Activated CD4-positive, alpha-beta T cell treated with anti-CD3 and anti-CD28 coated beads, Interleukin-2, amount 50 U/mL, for 1 hour (primary cell): ENCODE measurements around the gene BCL11A.

Source experiments
- DNase-seq: peaks from one replicate; pipeline ENCODE4 v3.0.0-alpha.2; 2020

Gene BCL11A

DNA sequence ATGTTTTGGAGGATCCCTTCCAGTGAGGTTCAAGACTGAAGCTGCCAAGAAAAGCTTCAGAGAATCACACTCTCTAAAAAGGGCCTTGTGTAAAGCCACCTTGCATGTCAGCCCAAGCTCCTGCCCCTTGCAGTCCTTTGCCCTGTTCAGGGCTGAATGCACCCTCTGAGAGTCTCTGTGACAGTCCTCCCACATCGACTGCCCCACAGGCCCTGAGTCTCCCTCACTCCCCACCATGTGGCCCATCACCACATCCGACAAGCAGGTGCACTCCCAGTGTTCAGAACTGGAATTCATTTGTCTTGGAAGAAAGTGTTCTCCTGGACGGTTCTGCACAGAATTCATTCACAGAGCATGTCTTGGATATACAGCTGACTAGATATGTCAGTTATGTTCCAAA, 31.0 kb downstream of the BCL11A start:
- no peak for DNase-seq

DNA sequence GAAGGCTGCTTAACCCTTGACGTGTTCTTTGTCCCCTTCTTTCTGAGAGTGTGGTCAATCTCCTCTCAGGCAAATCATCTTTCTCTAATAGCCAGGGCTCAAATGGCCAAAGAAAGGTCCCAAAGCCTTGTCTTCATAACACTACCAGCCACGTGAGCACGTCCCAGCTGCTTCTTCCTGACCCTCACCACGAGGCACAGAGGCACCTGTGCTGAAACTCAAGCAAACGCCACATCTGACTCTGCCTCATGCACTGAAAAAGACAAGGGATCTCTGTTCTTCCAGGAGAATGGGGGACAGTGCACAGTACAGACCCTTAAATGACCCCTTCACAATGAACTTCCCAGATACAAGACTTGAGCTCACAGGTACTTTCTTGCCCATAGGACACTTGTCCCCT, 31.8 kb downstream of the BCL11A start:
- no peak for DNase-seq

GRCh38 chr2:60520917-60521539, 32.4 kb downstream of the BCL11A start:
- DNase-seq, result no peak

DNA sequence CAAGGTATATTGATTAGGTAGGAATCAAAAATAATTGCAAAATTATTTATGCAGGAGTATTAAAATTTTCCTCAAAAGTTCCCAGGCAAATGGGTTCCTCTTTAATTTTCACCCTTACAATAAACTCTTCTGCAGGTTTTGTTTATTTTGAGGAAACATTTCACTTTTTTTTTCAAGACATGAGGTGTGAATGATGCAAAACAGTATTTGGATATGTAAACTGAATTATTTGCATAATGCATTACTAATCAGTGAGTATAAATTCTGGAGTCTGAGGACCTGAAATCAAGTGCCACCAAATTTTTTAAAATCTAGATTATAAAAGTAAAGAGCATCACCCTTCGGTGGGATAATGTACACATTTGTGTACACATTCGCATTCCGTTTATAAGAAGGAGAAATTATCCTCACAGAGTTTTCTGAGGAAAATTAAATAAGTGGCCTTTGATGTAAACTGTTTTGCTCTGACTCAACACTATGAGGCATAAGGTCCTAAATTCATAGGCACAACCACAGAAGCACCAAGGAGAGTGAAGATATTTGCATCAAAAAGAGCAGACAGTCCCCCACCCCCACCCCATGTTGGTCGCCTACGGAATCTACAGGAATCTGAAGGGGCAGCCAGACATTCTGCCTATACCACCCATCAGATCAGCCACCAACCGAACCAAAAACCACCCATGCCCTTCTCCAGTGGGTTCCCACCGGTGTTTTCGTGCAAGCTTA, 33.1 kb downstream of the BCL11A start:
- no peak for DNase-seq

GRCh38 chr2:60519231-60519863, 34.1 kb downstream of the BCL11A start:
- DNase-seq, result no peak

GRCh38 chr2:60518567-60518966, 34.9 kb downstream of the BCL11A start:
- no peak for DNase-seq

GRCh38 chr2:60517446-60517845, 36.0 kb downstream of the BCL11A start:
- no peak for DNase-seq

DNA sequence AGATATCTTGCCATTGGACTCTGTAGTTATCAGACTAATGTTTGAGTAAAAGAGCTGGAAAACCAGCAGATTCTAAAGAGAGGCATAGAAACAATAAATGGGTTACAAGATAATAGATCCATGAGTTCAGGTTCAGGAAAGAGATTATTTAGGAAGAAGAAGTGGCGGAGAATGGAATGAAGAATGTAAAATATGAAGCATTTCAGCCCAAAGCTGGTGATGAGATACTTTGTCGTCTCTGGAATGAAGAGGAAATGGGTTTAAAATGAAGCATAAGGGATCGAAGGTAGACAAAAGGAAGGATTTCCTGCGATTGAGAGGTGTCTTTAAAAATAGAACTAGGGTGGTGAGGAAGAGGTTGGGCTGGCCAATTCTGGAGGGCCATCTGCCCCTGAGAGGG, 36.6 kb downstream of the BCL11A start:
- no peak for DNase-seq

GRCh38 chr2:60516383-60516811, 37.1 kb downstream of the BCL11A start:
- no peak for DNase-seq

DNA sequence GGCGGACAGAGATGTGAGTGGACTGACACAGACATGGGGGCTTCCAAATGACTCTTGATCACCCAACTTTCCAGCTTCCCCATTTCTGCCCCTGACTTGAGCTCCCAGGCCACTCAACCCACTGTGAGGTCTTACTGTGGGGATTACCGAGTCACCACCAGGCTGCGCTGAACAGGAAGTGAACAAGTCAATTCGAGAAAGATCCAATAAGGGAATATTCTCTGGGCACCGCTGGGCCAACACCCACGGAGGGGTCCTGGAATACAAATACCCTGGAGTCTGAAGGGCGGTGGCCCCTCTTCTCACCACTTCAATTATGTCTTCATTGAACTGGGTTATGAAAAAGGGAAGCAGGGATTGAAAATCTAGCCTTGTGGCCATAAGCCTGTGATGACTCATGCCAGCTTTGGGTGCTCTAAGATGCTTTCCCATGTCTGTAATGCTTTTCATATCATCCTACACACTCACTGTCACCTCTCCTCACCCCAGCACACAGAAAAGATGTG, 37.7 kb downstream of the BCL11A start:
- DNase-seq, result no peak

GRCh38 chr2:60513996-60514395, 39.5 kb downstream of the BCL11A start:
- DNase-seq, result no peak

GRCh38 chr2:60513191-60513590, 40.3 kb downstream of the BCL11A start:
- no peak for DNase-seq

GRCh38 chr2:60512641-60513040, 40.8 kb downstream of the BCL11A start:
- DNase-seq, result no peak

GRCh38 chr2:60512062-60512622, 41.3 kb downstream of the BCL11A start:
- DNase-seq, result no peak

DNA sequence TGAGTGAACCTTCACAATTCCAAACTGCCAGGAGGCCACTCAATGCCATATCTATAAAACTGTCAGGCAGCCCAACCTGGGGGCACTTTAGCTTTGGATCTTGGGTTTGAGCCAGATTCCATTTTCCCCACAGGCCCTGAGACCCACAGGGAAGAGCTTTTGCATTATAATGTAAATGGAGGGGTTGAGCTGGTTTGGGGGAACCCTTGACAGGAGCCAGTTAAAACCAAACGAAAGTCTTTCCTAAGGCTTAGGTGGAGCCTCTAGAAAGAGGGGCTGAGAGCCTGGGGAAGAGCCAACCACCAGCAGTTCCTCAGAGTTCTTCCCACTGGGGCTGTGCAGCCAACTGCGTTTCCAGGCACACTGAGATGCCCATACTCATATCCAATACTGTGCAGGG, 42.7 kb downstream of the BCL11A start:
- no peak for DNase-seq

- no peak for DNase-seq
Measured at GRCh38 chr2:60509066-60509465, 44.4 kb downstream of the BCL11A start.

GRCh38 chr2:60508339-60508917, 45.0 kb downstream of the BCL11A start:
- DNase-seq, result no peak

DNA sequence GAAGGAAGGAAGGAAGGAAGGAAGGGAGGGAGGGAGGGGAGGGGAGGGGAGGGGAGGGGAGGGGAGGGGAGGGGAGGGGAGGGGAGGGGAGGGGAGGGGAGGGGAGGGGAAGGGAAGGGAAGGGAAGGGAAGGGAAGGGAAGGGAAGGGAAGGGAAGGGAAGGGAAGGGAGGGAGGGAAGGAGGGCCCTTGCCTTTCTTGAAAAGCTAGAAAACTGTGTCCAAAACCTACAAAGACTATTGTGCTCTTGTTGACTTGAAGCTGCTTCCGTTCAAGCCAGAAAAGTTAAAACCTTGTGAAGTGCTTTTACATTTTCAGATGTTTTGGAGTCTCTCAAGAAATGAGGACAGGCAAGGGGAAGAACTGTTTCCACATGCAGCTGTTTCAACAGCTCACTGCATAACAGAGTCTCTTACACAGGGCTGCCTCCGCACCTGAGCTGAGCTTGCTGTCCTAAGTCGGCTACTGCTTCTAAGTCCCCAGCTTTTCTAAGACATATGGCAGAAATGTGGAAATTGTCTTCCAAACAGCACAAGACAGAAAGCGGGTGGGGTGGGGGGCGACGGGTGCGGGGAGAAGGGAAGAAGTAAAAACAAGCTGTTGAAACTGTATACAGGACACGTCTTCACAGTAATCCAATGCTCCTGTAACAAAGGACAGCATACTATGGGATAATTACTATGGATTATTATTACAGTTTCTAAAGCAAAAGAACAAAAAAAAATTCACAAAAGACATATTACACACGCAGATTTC, 46.1 kb downstream of the BCL11A start:
- DNase-seq, result no peak

DNA sequence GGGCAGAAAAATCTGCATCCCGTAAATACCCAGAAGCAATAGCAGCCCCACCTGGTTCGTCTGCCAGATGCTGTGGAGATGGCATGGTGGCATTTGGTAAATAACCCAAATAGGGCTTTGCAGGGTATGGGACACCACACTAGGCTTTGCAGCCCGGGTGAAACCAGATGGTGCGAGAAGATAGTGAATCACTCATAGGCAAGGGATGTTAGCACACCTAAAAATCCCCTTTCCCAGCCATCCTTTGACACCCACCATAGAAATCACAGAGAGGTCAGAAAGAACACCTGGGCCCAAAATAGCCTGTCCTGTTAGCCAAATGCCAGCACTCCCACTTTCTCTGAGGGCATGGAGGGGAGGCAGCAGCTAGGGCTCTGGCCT, 47.6 kb downstream of the BCL11A start:
- no peak for DNase-seq

- no peak for DNase-seq
Measured at GRCh38 chr2:60505240-60505879, 48.1 kb downstream of the BCL11A start.

DNA sequence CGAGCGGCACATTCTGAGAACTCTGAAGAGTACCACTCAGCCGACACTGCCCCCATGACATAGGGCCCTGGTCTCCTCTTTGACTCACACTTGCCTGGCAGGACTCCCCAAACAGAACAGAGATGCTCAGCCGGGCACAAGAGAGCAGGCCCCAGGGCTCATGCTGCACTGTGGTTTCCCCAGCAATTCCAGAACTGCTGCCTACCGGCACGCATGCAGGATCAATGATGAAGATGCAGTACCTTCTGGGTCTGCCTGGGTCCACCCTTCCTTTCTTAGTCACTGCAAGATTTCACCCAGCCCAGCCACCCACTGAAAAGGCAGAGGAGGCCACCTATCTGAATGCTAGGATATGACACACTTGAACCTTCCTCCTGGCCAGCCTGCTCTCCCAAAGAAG, 49.4 kb downstream of the BCL11A start:
- no peak for DNase-seq

DNA sequence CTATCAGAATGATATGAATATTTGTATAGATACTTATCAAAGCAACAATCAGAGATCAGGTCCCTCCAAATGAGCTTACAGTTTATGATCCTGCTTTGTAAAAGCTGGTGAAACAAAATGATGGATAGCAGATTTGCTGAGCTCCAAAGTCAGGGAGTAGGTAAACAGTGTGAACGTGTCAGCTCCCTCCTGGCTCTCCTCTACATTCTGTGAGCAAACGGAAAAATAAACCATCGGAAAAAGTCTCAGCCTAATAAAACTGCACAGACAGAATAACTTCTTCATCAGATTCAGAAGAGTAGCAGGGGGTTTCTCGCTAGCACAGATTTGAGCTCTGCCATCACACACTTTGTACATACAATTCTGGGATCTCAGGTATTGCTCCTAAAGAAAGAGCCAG, 51.3 kb downstream of the BCL11A start:
- no peak for DNase-seq
